Activated T-cell treated with anti-CD3 and anti-CD28 coated beads for 24 hours (primary cell): ENCODE results near the gene HES5.

Experiments
- DNase-seq: peaks from one replicate; pipeline ENCODE4 v3.0.0-alpha.2; 2020; ENCODE audit warnings: low read depth

HES5 gene

GRCh38 chr1:2546515-2547209, 16.6 kb upstream of the HES5 start:
- peak; percentile 77 for DNase-seq

GRCh38 chr1:2545754-2546514, 15.9 kb upstream of the HES5 start:
- peak; percentile 78 for DNase-seq

GRCh38 chr1:2544875-2545640, 15.0 kb upstream of the HES5 start:
- DNase-seq = no peak

- no peak for DNase-seq
Observed at GRCh38 chr1:2544093-2544874, 14.2 kb upstream of the HES5 start.

- DNase-seq = no peak
Observed at GRCh38 chr1:2543543-2544092, 13.6 kb upstream of the HES5 start.

- no peak for DNase-seq
Observed at GRCh38 chr1:2542246-2542915, 12.3 kb upstream of the HES5 start.

GRCh38 chr1:2541619-2542245, 11.7 kb upstream of the HES5 start:
- DNase-seq = no peak

- DNase-seq = no peak
Observed at GRCh38 chr1:2540816-2541492, 10.9 kb upstream of the HES5 start.

GRCh38 chr1:2539312-2539907, 9.3 kb upstream of the HES5 start:
- no peak for DNase-seq

- DNase-seq = no peak
Observed at GRCh38 chr1:2538872-2539271, 8.8 kb upstream of the HES5 start.

- no peak for DNase-seq
Observed at GRCh38 chr1:2538376-2538775, 8.3 kb upstream of the HES5 start.

GRCh38 chr1:2537784-2538115, 7.7 kb upstream of the HES5 start:
- DNase-seq = no peak

GRCh38 chr1:2535981-2536380, 5.9 kb upstream of the HES5 start:
- DNase-seq = no peak

- no peak for DNase-seq
Observed at GRCh38 chr1:2535455-2535854, 5.4 kb upstream of the HES5 start.

- no peak for DNase-seq
Observed at GRCh38 chr1:2534687-2535441, 4.8 kb upstream of the HES5 start.

- no peak for DNase-seq
Observed at GRCh38 chr1:2534315-2534686, 4.2 kb upstream of the HES5 start.

- no peak for DNase-seq
Observed at GRCh38 chr1:2533365-2533764, 3.3 kb upstream of the HES5 start.

- no peak for DNase-seq
Observed at GRCh38 chr1:2532485-2533160, 2.6 kb upstream of the HES5 start.
